Loucy (cell line): ENCODE results near the gene NETO2.
"Not testable (repeated sequence)": the region's sequence is repeated elsewhere in the genome, so short reads cannot be mapped to it uniquely, and the experiment has no call there.

Source experiments
- H2AFZ ChIP-seq: fragments of 200-600 bp; sonication (generic); 2 replicates; pipeline ENCODE4 v1.6.0; 2016; ENCODE audit warnings: antibody characterized with exemption, mild to moderate bottlenecking, low read length, moderate library complexity
- H3F3A ChIP-seq: fragments of 200-600 bp; 2 replicates; pipeline ENCODE4 v1.6.0; 2016; ENCODE audit warnings: antibody characterized with exemption, low read depth, mild to moderate bottlenecking
- H3K27me3 ChIP-seq: fragments of 200-600 bp; sonication (generic); 2 replicates; pipeline ENCODE4 v1.6.1; 2014; ENCODE audit warnings: low read length, mild to moderate bottlenecking; ENCODE audit not compliant: insufficient read depth, poor library complexity, severe bottlenecking
- H3K36me3 ChIP-seq: fragments of 200-600 bp; sonication (generic); 2 replicates; pipeline ENCODE4 v1.6.1; 2016; ENCODE audit warnings: low read length; ENCODE audit not compliant: insufficient read depth
- H3K4me1 ChIP-seq: fragments of 200-600 bp; sonication (generic); 2 replicates; pipeline ENCODE4 v1.5.1; 2014; ENCODE audit warnings: low read length, mild to moderate bottlenecking; ENCODE audit not compliant: insufficient read depth, poor library complexity, severe bottlenecking
- H3K4me2 ChIP-seq: fragments of 200-600 bp; sonication (generic); 2 replicates; pipeline ENCODE4 v1.6.0; 2014; ENCODE audit warnings: antibody characterized with exemption, low read length, low read depth, mild to moderate bottlenecking; ENCODE audit not compliant: poor library complexity, severe bottlenecking
- H3K4me3 ChIP-seq: fragments of 200-600 bp; sonication (generic); 2 replicates; pipeline ENCODE4 v1.5.1; 2014; ENCODE audit warnings: low read length, mild to moderate bottlenecking, mixed read lengths; ENCODE audit not compliant: poor library complexity, severe bottlenecking
- H3K79me2 ChIP-seq: fragments of 200-600 bp; sonication (generic); 2 replicates; pipeline ENCODE4 v1.6.1; 2014; ENCODE audit warnings: low read length; ENCODE audit not compliant: insufficient read depth
- H3K9ac ChIP-seq: fragments of 200-600 bp; sonication (generic); 2 replicates; pipeline ENCODE4 v1.6.0; 2014; ENCODE audit warnings: mild to moderate bottlenecking, low read depth, low read length, moderate library complexity; ENCODE audit not compliant: poor library complexity, severe bottlenecking
- H3K9me2 ChIP-seq: fragments of 200-600 bp; sonication (generic); replicated peaks from 2 replicates; pipeline ENCODE4 v1.6.1; 2016; ENCODE audit warnings: low read depth, low read length, mixed read lengths
- H3K9me3 ChIP-seq: fragments of 200-600 bp; sonication (generic); 2 replicates; pipeline ENCODE4 v1.6.1; 2014; ENCODE audit warnings: mild to moderate bottlenecking, antibody characterized with exemption, low read length, low read depth; ENCODE audit not compliant: insufficient read depth
- H4K20me1 ChIP-seq: fragments of 200-600 bp; sonication (generic); 2 replicates; pipeline ENCODE4 v1.6.0; 2014; ENCODE audit warnings: antibody characterized with exemption, low read length, mild to moderate bottlenecking; ENCODE audit not compliant: insufficient read depth, poor library complexity, severe bottlenecking
- CTCF ChIP-seq: fragments of 200-600 bp; sonication (generic); conservative IDR thresholded peaks from 2 replicates; pipeline ENCODE4 v1.5.1; 2014; ENCODE audit warnings: mild to moderate bottlenecking, antibody characterized with exemption, low read length
- EZH2phosphoT487 ChIP-seq: fragments of 200-600 bp; IDR thresholded peaks from 2 replicates; pipeline ENCODE4 v1.6.1; 2018; ENCODE audit warnings: antibody characterized with exemption, mild to moderate bottlenecking, moderate library complexity, borderline replicate concordance

NETO2 gene

GRCh38 chr16:47058295-47059086 is 85.3 kb downstream of the NETO2 start:
- Histone ChIP-seq H3K9ac (no peak overlapping the region), H3F3A (no peaks in the 10 kb centered on the region), H4K20me1 (no peaks in the 10 kb centered on the region), H3K9me3 (no peaks in the 10 kb centered on the region), H3K36me3 (no peaks in the 10 kb centered on the region), H2AFZ (no peak overlapping the region), H3K4me3 (no peak overlapping the region), H3K4me2 (no peak overlapping the region), H3K9me2 (no peaks in the 10 kb centered on the region), H3K79me2 (no peaks in the 10 kb centered on the region), H3K27me3 (no peaks in the 10 kb centered on the region), H3K4me1 (no peaks in the 10 kb centered on the region)
- no peak for TF ChIP-seq CTCF
- TF ChIP-seq EZH2phosphoT487, result no peak

- Histone ChIP-seq H3K36me3 (no peaks in the 10 kb centered on the region), H4K20me1 (no peaks in the 10 kb centered on the region), H3F3A (no peaks in the 10 kb centered on the region), H2AFZ (no peak overlapping the region), H3K9ac (no peak overlapping the region), H3K9me2 (no peaks in the 10 kb centered on the region), H3K4me1 (no peaks in the 10 kb centered on the region), H3K27me3 (no peaks in the 10 kb centered on the region), H3K9me3 (no peaks in the 10 kb centered on the region), H3K4me2 (no peak overlapping the region), H3K4me3 (no peak overlapping the region), H3K79me2 (no peaks in the 10 kb centered on the region)
- TF ChIP-seq EZH2phosphoT487, result no peak
- TF ChIP-seq CTCF, result no peak
These were observed 86.1 kb downstream of the NETO2 start for GRCh38 chr16:47057630-47057993.

GRCh38 chr16:47056688-47057629 is 86.8 kb downstream of the NETO2 start:
- TF ChIP-seq CTCF (no peak), EZH2phosphoT487 (no peak)
- Histone ChIP-seq H3K79me2 (no peaks in the 10 kb centered on the region), H3K9me3 (no peaks in the 10 kb centered on the region), H4K20me1 (no peaks in the 10 kb centered on the region), H3F3A (no peaks in the 10 kb centered on the region), H3K4me2 (no peak overlapping the region), H3K36me3 (no peaks in the 10 kb centered on the region), H2AFZ (no peak overlapping the region), H3K9me2 (no peaks in the 10 kb centered on the region), H3K27me3 (no peaks in the 10 kb centered on the region), H3K4me1 (no peaks in the 10 kb centered on the region), H3K9ac (no peak overlapping the region), H3K4me3 (no peak overlapping the region)

- not testable (repeated sequence) for H3K9ac ChIP-seq, H3K4me3 ChIP-seq, H3K36me3 ChIP-seq, H2AFZ ChIP-seq, H3K27me3 ChIP-seq, H3K9me3 ChIP-seq, H3K4me1 ChIP-seq, H3K79me2 ChIP-seq, H3K9me2 ChIP-seq, H3F3A ChIP-seq, H4K20me1 ChIP-seq, H3K4me2 ChIP-seq
These were observed 87.7 kb downstream of the NETO2 start for GRCh38 chr16:47056061-47056460.
